Stimulated activated CD8-positive, alpha-beta memory T cell treated with anti-CD3 and anti-CD28 coated beads, Interleukin-4, amount 100 ng/mL, for 24 hours (primary cell): ENCODE measurements around the gene ADRA2B.
"Not testable (repeated sequence)": the region's sequence is repeated elsewhere in the genome, so short reads cannot be mapped to it uniquely, and the experiment has no call there.

Source experiments
- DNase-seq: peaks from one replicate; pipeline ENCODE4 v3.0.0-alpha.2; 2020; ENCODE audit warnings: low read depth

ADRA2B gene

DNA sequence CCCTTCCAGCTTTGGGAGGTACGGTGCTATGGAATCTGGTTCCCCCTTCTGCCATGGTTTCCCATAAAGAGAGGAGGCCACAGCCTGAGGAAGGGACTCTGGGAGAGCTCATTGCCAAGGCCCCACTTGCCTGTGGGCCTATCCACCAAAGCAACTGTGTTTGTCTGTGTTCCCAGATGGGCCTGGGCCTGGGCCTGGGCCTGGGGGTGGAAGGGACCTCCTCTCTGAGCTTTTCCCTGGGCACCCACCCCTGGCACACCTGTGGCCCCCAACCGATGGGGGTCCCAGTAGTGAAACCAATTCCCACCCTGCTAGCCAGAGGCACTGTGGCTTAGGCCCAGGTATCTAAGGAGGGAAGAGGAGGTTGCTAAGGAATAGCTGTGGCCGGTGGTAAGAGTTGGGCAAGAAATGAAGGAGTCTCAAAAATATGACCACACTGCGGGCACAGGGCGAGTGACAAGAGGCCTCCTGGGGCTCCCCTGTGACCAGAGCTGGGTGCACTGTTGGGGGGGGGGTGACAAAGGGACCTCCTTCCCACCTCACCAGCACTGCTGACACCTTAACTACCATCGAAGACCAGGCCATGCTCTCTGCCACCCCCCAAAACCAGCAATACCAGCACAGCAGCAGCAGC lies 33.8 kb upstream of the ADRA2B start:
- no peak for DNase-seq

DNA sequence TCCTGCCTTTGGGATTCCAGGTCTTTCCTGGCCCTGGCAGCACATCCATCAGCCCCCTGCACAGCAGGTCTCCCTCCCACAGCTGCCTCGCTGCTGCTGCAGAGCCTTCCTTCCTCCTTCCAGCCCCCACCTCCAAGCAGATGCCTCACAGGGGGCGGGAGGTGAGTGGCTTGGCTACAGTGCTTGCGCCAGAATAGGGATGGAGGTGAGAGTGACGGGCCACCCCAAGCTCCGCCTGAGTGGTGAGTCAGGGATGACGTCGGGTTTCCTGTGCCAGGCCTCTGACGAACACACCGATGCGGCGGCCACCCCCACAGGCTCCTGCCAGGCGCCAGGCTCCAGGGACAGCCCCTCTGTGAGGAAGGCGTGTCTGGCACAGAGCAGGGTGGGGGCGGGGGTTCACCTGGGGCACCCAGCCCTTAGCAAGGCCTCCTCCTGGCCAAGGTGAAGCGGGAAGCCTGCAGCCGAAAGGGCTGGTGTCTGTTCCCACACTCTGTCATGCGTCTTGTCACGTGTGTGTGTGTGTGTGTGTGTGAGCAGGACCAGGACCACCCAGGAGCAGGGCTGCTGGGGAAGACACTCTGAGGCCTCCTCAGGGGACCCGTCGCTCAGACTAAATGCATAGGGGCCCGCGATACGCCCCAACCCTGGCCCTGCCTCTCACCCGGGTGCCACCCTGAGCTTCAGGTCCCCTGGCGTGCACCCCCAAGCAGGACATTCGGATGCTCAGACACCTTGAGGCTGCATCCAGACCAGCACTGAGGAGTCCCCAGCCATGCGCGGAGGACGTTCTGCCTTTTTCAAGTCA lies 32.2 kb upstream of the ADRA2B start:
- DNase-seq, result peak; percentile 95

DNA sequence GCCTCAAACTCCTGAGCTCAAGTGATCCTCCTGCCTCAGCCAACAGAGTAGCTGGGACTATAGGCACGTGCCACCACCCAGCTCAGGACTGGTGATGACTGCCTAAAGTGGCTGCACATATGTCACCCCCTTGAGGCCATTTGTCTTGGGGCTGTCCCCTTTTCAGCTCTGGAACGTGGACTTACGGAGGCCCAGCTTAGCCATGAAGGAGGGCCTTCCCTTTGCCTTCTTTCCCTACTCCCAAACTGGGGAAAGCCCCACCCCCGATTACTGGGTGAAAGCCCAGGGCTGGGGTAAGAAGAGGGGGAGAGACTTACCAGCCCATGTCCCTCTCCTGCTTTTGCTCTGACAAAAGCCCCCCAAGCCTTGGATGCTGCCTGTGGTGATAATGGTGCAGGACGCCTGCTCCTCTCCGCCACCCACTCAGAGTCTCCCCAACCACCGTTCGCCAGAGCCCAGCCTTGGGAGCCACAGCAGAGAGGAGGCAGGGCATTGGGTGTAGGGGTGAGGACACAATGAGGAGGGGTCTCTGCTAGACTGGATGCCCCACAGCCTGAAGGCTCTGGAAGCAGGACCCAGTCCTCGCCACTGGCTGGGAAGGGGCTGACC lies 31.3 kb upstream of the ADRA2B start:
- DNase-seq, result no peak

DNA sequence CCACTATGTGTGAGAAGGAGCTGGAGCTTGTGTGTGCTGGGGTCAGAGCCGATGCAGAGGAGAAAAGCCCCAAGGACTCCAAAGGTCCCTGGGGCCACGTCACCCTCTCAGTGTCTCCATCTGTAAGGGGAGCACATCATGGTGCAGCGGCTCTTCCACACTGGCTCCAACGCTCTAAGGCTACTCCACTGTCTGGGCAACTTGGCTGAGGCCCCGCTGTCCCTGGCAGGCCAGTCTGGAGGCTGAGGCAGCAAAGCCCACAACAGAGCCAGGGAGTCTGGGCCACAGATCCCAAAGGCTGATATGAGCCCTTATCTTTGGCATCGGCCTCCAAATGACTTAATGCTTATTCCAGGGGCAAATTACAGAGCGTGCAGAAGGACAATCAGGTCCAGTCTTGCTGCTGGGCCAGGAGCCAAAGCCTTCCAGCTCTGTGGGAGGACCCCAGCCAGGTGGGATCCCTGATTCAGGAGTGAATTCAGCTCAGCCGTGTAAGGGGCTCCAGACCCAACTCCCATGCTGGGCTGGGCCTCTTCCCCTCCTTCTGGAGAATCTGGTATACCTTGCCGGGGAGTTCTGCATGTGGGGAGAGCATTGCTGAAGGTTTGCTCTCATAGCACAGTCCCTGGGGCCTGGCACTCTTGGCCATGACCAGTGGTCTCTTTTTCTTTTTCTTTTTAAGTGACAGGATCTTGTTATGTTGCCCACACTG lies 30.7 kb upstream of the ADRA2B start:
- no peak for DNase-seq

DNA sequence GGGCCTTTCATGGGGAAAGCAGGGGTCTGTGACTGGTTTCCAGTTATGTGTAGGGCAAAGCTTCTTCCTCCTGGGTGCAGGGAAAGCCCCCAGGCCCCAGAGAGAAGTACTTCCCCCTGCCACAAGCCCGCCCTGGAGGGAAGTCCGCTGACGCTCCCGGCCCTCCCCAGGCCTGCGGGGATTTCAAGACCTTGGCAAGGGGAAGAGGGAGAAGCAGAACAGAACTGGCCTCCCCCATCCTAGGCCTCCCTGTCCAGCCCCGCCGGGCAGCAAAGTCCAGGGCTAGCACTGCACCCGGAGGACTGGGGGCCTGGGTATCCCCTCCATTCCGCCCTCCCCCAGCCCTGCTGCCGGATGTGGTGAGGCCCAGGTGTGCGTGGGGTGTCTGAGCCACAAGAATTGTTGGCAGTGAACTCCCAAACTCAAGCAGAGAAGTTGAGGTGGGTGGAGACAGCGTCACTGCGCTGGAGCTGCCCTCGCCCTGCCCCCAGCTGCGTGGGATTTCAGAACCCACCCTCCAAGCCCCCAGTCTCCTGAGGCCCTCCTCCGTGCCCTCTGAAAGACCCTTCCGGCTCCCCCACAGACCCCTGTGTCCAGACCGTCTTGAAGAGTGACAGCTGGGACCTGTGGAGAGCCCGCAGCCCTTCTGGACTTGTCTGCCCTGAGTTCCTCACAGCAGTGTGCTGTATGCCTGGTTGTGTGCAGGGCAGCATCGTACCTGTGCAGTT lies 29.9 kb upstream of the ADRA2B start:
- DNase-seq, result peak; percentile 85

DNA sequence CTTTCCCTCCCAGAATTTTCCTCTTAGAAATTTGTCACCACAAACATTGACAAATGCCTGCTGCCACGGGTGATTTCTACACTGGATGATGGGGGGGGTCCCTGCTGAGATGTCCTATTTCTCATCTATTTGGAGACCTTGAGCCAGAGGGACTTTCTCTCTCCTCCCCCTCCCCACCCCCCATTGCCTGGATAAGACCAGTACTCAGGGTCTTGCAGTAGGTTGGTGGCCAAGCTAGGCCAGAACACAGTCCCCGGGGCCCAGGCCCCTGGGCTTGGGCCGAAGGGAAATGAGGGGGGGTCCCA lies 29.4 kb upstream of the ADRA2B start:
- no peak for DNase-seq

DNA sequence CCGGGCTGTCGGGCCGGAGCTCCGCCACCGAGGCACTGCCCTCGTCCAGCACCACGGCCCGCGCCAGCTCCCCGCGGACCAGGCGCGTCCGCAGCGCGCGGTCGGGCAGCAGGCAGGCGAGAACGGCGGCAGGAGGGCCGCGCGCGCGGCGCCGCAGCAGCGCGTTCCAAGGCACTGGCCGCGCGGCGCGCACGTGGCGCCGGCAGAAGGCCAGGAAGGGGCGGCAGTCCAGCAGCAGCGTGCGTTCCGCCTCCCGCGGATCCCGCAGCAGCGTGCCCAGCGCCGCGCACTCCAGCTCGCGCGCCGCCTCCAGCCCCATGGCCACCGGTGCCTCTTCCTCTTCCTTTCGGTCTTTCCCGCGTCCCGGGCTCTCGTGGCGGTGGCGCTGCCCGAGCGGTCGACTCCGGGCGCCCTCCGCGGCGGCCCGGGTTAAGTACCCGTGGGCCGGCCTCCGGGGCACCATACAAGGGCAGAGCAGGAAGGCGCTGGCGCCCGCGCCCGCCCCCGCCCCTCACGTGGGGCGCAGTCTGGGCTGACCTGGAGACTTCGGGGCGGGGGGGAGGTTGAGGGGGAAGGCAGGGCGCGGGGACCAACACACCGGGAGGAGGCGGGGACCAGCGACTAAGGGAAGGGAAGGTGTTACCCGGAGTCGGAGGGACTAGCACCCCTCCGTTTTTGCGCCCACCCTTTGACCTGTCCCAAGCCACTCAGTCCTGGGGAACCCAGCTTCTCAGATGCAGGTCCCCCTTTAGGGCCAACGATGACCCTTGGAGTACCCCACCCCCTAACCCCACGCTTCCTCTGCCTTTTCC lies 28.9 kb upstream of the ADRA2B start, which contains the start of gene DUSP2:
TSS of gene DUSP2 (minus strand) at position 405 of the 812 bp plus-strand sequence. CDS start at position 319, 86 bp downstream.
- DNase-seq, result peak; percentile 90

DNA sequence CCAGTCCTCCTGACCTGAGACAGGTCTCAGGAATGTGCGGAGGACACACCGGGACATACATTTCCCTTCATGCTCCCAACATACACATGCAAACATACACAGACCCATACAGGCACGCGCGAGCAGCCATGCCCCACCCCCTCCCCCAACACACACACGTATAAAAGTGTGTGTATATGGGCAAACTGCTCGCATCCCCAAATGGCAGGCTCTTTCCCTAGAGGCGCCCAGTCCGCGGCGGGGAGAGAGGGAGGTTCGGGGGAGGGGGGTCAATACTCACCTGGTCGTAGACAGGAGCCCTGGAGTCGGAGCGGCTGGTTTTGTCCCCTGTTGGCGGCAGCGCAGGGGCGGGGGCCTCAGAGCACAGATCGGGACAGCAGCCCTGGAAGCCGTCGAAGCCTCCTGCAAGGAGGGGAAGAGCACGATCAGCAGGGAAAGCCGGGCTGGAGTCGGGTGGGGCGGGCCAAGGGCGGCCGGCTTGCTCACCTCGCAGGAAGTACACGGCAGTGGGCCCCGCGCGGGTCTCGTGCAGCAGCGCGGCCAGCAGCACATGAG lies 28.2 kb upstream of the ADRA2B start:
- no peak for DNase-seq

DNA sequence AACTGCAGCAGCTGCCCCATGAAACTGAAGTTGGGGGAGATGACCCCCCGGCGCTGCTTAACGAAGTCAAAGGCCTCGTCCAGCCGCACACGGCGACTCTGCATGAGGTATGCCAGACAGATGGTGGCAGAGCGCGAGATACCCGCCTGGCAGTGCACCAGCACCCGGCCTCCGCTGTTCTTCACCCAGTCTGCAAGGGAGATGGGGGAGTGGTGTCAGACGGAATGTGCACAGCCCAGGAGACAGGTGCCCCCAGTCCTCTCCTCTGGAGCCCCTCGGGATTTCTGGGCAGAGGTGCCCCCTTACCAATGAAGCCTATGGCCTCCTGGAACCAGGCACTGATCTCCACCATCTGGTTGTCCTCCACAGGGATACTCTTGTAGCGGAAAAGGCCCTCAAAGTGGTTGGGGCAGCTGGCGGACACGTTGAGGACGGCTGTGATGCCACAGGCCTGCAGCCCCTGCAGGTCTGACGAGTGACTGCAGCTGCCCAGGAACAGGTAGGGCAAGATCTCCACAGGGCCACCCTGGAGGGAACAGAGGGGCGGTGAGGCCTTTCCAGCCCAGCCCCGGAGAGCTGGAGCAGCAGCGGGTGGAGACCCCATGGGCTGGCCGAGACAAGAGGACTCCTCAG lies 27.6 kb upstream of the ADRA2B start:
- no peak for DNase-seq

DNA sequence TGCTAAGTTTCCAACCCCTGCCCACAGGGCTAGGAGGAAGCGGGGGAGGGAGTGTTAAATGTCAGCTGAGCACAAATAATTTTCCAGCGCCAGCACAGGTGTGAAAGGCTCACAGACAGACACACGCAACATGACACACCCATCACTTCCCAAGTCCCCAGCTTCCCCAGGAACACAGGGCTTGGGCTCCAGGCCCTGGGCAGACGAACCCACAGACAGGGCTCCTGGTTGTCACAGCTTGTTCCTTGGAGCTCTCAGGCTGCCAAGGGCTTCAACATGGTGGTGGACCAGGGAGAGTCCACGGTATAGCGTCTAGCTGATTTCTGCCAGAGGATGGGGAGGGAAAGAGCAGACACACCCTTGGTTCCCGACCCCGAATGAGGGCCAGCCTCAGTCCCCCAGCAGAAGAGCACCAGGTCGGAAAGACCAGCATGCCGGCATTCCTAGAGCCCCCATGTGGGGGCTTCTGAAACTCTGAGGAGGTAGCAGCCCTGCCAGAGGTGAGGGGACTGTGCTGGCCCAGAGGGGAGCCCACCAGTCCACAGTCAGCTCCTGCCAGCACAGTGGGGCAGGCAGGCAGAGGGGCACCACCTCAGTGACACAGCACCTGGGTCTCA lies 27.0 kb upstream of the ADRA2B start:
- no peak for DNase-seq

DNA sequence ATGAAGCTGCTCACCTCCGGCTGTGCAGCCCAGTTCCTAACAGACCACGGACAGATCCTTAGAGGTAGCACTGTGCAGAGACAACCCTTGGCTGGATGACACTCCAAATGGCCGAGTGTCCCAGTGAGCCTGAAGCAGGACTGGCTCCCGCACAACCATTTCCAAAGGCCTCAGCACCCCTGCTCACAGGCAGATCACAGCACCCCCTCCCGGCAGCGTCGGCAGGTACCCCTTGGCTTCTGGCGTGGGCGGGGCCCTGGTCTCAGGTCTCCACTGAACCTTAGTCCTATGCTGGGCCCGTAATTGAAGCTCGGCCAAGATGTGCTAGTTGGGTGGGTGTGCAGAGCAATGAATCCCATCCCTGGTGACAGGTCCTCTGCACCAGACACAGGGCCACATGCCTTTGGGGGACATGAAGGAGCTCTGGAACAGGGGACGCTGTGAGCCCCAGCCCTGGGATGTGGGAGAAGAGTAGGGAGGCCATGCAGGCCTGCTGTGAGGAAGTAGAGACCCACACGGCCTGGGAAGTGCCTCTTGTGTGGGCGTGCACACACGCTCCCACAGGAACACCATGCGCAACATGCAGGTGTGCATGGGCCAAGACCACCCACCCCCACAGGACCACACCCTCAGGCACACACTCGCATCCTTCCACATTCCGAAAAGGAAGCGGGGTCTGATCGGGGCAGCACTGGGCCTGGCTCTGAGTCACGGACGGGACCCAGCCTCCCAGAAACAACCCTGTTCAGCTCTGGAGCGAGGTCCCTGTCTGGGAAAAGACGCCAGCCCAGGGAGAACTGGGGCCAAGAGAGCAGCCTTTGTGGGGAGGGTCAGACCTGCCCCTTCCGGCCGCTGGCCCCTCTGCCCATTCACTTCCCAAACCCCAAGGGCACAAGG lies 26.1 kb upstream of the ADRA2B start:
- DNase-seq, result peak; percentile 73

DNA sequence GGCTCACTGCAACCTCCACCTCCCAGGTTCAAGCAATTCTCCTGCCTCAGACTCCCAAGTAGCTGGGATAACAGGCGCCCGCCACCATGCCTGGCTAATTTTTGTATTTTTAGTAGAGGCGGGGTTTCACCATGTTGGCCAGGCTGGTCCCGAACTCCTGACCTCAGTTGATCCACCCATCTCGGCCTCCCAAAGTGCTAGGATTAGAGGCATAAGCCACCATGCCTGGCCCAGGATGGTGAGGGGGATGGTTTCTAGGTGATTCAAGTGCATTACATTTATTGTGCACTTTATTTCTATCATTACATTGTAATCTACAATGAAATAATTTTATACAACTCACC lies 25.2 kb upstream of the ADRA2B start:
- not testable (repeated sequence) for DNase-seq

DNA sequence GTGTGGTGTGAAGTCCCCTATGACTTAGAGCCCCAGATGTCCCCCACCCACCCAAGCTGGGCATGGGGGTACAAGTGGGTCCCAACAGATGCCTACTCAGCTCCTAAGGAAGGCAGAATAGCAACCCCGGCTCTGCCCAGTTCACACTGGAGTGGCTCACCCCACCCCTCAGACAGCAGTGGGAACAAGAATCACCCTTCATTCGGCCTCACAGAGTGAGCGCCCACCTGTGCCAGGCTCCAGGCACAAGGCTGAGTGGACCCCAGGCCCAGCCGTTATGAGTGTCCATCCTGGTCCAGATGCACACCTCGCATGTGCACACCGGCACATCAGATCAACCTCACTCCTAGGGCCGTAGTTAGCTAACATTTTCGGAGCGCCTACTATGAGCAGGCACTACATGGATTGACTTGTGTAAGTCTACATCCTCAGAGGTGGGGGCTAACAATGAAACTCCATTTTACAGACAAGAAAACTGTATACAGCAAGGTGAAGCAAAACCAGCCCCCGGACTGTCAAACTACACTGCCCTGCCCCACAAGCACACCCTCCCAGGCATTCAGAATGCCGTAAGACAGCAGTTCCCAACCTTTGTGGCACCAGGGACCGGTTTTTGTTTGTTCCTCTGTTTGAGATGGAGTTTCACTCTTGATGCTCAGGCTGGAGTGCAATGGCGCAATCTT lies 24.7 kb upstream of the ADRA2B start:
- no peak for DNase-seq

DNA sequence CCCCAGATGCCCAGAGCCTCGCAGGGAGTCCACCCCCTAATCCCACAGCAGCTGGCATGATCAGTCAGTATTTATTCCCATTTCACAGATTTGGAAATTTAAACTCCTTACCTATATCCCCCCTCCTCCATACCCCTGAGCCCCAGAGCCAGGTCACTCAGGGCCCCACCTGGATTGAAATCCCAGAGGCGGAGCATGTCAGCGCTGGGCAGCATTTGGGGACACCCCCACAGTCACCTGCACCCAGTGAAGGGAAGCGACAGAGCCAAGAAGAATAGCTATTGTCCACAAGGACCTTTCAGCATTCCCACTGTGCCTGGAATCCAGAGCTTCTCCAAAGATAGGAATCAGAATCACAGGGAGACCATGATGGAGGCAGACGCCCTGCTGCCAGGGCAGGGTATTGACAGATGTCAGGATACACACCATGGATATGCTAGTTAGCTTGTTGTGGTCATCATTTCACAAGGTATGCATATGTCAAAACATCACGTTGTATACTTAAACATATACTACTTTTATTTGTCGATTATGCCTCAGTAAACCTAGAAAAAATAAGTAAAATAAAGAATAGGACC lies 22.9 kb upstream of the ADRA2B start:
- DNase-seq, result no peak

DNA sequence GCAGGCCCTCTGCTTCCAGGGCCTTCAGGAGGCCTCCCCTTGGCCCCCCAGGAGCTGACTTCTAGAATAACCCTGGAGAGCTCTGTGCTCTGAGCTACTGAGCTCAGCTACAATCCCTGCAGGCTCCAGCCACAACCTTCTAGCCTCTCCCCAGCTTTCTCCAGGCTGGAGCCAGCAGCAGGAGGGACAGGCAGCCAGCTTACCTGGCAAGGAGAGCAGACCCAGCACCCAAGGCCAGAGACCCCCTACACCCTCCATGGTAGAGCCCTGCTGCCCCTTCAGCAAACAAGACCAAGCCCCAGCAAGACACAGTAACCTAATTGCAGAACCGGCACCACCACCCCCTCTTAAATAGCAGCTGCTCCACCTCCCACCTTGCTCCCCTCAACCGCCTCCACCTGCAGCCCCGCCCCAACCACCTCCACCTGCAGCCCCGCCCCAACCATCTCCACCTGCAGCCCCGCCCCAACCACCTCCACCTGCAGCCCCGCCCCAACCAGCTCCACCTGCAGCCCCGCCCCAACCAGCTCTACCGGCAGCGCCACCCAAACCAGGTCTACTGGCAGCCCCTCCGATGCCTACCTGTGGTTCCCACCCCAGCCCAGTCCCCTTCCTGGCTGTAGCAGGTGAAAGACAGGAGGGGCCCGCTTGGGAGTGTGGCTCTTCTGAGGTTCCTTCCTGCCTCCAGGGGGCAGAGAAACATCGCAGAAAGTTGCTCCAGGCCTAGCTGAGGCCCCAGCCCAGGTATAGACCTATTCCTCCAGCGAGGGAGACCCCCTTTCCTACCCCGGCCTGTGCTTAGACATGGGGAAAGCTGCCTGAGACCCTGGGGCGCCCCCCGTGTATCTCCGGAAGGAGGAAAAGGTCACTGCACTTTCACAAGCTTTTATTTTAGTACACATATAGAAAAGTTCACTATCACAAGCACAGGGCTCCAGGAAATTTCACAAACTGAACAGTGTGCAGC lies 22.1 kb upstream of the ADRA2B start, which contains the start of gene ASTL:
TSS of gene ASTL (minus strand) at position 324 of the 967 bp plus-strand sequence. CDS start at position 258, 66 bp downstream.
- DNase-seq, result no peak

DNA sequence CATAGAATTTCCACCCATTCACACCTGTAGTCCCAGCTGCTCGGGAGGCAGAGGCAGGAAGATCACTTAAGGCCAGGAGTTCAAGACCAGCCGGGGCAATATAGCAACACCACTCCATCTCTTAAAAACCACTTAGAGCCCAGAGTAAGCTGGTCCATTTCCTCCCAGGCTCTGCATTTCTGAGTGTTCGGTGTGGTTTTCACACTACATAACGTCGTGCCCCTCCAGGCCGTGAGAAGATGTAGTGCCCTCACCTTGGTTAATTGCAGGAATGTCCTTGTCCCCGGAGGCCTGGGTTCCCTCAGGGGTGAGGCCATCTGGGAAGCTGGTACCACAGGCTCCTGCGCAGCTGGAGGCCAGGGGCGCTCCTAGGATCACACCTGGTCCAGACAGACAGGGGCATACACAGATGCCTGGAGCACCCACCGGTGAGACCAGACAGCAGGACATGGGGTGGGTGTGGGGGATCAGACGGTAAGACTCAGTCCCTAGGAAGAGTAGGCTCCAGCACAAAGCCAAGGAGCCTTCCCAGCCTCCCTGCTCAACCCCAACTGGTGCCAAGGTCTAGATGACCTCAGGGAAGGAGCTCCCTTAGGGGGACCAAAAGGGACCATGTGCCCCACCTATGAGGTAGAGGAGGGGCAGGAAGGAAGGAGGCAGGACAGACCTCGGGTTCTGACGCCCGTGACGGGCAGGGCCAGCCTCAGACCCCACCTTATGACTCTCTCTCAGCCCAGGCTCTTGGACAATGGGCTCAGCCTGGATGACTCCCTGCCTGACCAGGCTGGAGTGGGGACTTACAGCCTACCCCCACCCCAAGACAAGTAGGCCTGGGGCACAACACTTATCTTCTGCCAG lies 21.2 kb upstream of the ADRA2B start:
- DNase-seq, result no peak
